CD4-positive, CD25-positive, alpha-beta regulatory T cell (primary cell): ENCODE results near the gene ZNF555. TPM values are rescaled to one million over a fixed set of nuclear protein-coding genes. Genes with fewer than 3 reads are reported as not detected.

Experiments
- ATAC-seq, 2 donors: fragments of 150-1000 bp; cut with Tn5 transposase; one replicate each; pipeline ENCODE4 v1.10.0; 2021; ENCODE audit warnings: low read depth in 2 of 2, moderate number of reproducible peaks in 2 of 2, moderate library complexity in 1 of 2
- DNase-seq, 3 donors: peaks; one replicate each; pipeline versions ENCODE4 v3.0.0 to v3.0.0-alpha.2; 2012 to 2022; ENCODE audit warnings: mixed read lengths in 1 of 3
- H3K27ac ChIP-seq: one replicate; pipeline ENCODE4 v1.7.0; 2013; ENCODE audit warnings: mild to moderate bottlenecking, low read length; ENCODE audit not compliant: insufficient read depth, poor library complexity, severe bottlenecking
- H3K27me3 ChIP-seq: one replicate; pipeline ENCODE4 v1.7.0; 2013; ENCODE audit warnings: low read length; ENCODE audit not compliant: control insufficient read depth, insufficient read depth
- H3K36me3 ChIP-seq: one replicate; pipeline ENCODE4 v1.7.0; 2013; ENCODE audit warnings: mild to moderate bottlenecking, low read length, moderate library complexity; ENCODE audit not compliant: control insufficient read depth, insufficient read depth
- H3K4me1 ChIP-seq: 2 replicates; pipeline ENCODE4 v1.7.0; 2013; ENCODE audit warnings: mild to moderate bottlenecking, low read length; ENCODE audit not compliant: insufficient read depth, control insufficient read depth, poor library complexity, severe bottlenecking
- H3K4me3 ChIP-seq: one replicate; pipeline ENCODE4 v1.7.0; 2013; ENCODE audit warnings: low read depth, mild to moderate bottlenecking, low read length, moderate library complexity
- H3K9me3 ChIP-seq, 2 experiments: 1 replicate in 1 of 2; 2 replicates in 1 of 2; pipeline ENCODE4 v1.7.0; 2013; ENCODE audit warnings: low read length in 2 of 2, mild to moderate bottlenecking in 1 of 2, moderate library complexity in 1 of 2; ENCODE audit not compliant: control insufficient read depth in 2 of 2
- H3K27ac Mint-ChIP-seq, 3 donors: one replicate each; pipeline ENCODE4 v1.8.0; 2020 to 2022; ENCODE audit warnings: mild to moderate bottlenecking in 3 of 3, mixed read lengths in 3 of 3, moderate library complexity in 2 of 3
- H3K27me3 Mint-ChIP-seq: one replicate; pipeline ENCODE4 v1.8.0; 2022; ENCODE audit warnings: mild to moderate bottlenecking, mixed read lengths
- H3K36me3 Mint-ChIP-seq: one replicate; pipeline ENCODE4 v1.8.0; 2020; ENCODE audit warnings: mixed read lengths
- H3K4me1 Mint-ChIP-seq, 4 donors: one replicate each; pipeline ENCODE4 v1.8.0; 2020 to 2022; ENCODE audit warnings: mixed read lengths in 4 of 4, mild to moderate bottlenecking in 1 of 4
- H3K4me3 Mint-ChIP-seq, 4 donors: one replicate each; pipeline ENCODE4 v1.8.0; 2020 to 2022; ENCODE audit warnings: mild to moderate bottlenecking in 4 of 4, mixed read lengths in 4 of 4, moderate library complexity in 3 of 4
- H3K9me3 Mint-ChIP-seq, 7 donors: one replicate each; pipeline ENCODE4 v1.8.0; 2020 to 2022; ENCODE audit warnings: mixed read lengths in 7 of 7, mild to moderate bottlenecking in 3 of 7, moderate library complexity in 2 of 7
- polyA plus RNA-seq, 4 donors: library from polyadenylated mRNA; unstranded; fragments of 300-500 nt; fragmentation: Illumina TruSeq; gene quantifications; one replicate each; pipeline ENCODE4 v1.2.3, GENCODE V29; 2021
- total RNA-seq: library from RNA; stranded (reverse); gene quantifications from one replicate; pipeline ENCODE4 v1.2.3, GENCODE V29; 2022

The ZNF555 gene
- total and polyA plus RNA-seq, 5 donors from 2014 or later: 2.0 to 7.3 (median 6.9) TPM

DNA sequence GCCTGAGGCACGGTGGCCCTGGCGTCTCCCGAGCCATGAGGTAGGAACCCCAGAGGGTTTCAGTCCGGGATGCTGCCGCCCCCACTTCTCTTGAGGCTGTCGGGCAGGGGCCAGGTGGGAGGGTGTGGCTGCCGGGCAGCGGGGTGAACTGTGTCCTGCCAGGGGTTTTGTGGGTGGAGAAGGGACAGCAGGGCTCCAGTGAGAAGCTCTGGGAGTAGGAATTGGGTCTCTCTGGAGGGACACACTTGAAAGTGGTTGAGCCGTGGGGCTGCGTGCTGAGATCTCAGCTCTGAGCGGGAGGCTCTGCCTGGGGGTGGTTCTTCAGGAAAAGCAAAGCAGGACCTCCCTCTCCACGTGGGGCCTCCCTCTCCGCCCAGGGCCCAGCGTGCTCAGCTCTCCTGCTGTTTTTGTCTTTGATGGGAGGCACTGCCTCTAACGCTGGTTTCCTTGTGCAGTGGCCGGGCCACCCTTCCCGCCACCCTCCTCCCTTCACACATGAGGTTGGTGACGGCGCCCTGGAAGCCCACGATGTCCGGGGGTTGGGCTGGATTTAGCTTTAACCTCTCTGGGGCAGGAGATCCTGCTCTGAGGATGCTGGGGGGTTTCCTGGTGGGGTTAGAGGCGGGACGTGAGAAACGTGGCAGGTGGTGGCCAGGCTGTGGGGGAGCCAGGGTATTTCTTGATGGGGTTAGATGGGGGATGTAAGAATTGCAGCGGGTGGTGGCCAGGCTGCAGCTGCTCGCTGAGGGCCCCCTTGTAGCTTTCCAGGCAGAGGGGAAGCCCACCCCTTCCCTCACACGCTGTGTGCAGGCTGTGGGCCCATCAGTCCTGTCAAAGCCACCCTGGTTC is 36.9 kb upstream of the ZNF555 start:
- Histone ChIP-seq H3K9me3 (no peaks in the 10 kb centered on the region), H3K36me3 (peaks cover 15% of the 10 kb centered on the region), H3K27ac (no peak overlapping the region), H3K27me3 (no peaks in the 10 kb centered on the region), H3K4me1 (no peaks in the 10 kb centered on the region), H3K4me3 (no peak overlapping the region)
- Mint-ChIP-seq H3K36me3 (peaks cover 18% of the 10 kb centered on the region), H3K4me1 (no peaks in the 10 kb centered on the region), H3K9me3 (no peaks in the 10 kb centered on the region), H3K4me3 (no peak overlapping the region), H3K27me3 (no peaks in the 10 kb centered on the region), H3K27ac (no peak overlapping the region)
- ATAC-seq (no peak), DNase-seq (no peak)

DNA sequence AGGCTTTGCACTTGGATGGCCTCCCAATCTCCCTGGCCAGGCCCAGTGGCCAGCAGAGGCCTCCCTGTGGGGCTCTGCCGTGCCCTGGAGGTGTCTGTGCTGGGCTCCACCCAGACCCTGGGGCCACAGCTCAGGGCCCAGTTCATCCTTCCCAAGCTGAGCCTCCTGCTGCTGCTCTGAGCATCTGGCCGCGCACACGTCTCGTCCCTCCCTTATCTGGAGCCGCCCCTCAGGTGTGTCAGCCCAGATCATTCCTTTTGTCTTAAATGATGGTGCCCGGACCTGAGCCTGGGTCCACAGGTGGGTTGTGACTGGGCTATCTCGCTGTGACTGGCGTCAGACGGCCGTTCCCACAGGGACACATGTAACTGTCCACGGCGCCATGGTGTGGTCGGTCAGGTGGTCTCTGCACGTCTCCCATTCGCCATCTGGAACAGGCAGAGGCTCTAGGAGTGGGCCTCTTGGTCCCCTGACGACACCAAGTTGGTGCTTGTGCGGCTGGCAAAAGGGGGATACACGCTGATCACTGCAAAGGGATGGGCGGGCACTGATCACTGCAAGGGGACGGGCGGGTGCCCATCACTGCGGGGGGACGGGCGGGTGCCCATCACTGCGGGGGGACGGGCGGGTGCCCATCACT is 35.9 kb upstream of the ZNF555 start:
- no peak overlapping the region for H3K4me3 Mint-ChIP-seq
- H3K9me3 Mint-ChIP-seq: no peaks in the 10 kb centered on the region
- H3K27ac Mint-ChIP-seq: no peak overlapping the region
- Histone ChIP-seq H3K4me3 (no peak overlapping the region), H3K36me3 (peaks cover 18% of the 10 kb centered on the region), H3K27ac (no peak overlapping the region), H3K9me3 (no peaks in the 10 kb centered on the region), H3K4me1 (no peaks in the 10 kb centered on the region), H3K27me3 (no peaks in the 10 kb centered on the region)
- no peaks in the 10 kb centered on the region for H3K27me3 Mint-ChIP-seq
- ATAC-seq (no peak), DNase-seq (no peak)
- H3K4me1 Mint-ChIP-seq: no peaks in the 10 kb centered on the region
- H3K36me3 Mint-ChIP-seq: peaks cover 18% of the 10 kb centered on the region

DNA sequence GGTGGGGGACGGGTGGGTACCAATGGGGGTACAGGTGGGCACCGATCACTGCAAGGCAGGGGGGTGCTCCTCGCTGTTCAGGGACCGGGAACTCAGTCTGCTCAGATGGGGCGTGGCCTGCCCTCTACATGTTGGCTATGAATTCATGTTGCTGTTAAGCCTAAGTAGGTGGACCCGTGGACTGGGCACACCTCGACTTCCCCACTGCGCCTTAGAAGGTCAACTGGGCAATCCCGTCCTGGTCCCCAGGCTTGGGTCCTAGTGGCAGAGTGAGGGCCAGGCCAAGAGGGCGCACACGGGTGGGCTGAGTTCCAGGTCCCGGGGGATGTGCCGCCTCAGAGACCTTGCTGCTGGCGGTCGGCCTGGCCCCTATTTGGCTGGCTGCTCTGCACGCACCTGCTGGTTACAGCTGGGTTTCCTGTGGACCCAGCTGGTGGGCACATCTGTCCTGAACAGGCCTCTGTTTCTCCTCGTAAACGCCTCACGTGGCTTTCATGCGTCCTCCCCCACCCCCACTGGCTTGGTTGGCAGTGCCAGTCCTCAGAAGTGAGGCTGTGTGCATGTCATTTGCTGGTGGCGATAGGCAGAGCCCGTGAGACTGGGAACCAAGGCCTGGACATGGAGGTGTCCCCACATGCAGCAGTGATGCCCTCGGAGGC is 35.2 kb upstream of the ZNF555 start:
- H3K27me3 Mint-ChIP-seq: no peaks in the 10 kb centered on the region
- no peak for ATAC-seq
- H3K4me1 Mint-ChIP-seq: no peaks in the 10 kb centered on the region

DNA sequence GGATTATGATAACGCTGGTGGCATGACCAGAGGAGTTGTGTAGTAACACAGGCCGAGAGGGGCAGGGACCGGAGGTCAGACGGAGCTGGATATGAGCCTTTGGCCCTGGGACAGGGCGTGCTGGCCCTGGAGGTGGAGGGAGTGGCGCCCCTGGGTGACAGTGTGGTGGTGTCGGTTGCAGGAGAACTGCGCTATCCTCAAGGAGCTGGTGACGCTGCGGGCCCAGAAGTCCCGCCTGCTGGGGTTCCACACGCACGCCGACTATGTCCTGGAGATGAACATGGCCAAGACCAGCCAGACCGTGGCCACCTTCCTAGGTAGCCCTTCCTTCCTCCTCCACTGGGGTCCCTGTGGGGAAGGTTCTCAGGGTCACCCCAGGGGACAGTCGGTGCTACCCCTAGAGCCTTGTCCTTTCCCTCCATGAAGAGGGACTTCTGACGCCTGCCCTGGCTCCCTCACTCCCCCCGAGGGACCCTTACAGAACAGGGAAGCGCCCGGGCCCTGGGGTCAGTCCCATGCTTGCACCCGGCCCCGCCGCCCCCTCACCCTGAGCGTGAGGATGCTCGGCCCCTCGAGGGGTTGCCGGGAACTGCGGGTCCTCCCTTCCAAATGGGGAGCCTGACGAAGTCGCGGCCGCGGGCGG is 34.4 kb upstream of the ZNF555 start:
- Histone ChIP-seq H3K27ac (no peak overlapping the region), H3K4me3 (no peak overlapping the region), H3K36me3 (peaks cover 16% of the 10 kb centered on the region), H3K27me3 (no peaks in the 10 kb centered on the region), H3K9me3 (no peaks in the 10 kb centered on the region), H3K4me1 (no peaks in the 10 kb centered on the region)
- Mint-ChIP-seq H3K4me1 (no peaks in the 10 kb centered on the region), H3K27me3 (no peaks in the 10 kb centered on the region), H3K4me3 (no peak overlapping the region), H3K9me3 (no peaks in the 10 kb centered on the region), H3K36me3 (peaks cover 13% of the 10 kb centered on the region), H3K27ac (no peak overlapping the region)
- DNase-seq (no peak), ATAC-seq (no peak)

More for the DNA sequence above, 35.2 kb upstream of the ZNF555 start:
- H3K9me3 Mint-ChIP-seq: no peaks in the 10 kb centered on the region
- no peaks in the 10 kb centered on the region for H3K27me3 ChIP-seq
- no peak overlapping the region for H3K27ac ChIP-seq
- H3K36me3 ChIP-seq: peaks cover 15% of the 10 kb centered on the region
- H3K4me3 Mint-ChIP-seq: no peak overlapping the region
- no peaks in the 10 kb centered on the region for H3K9me3 ChIP-seq
- no peaks in the 10 kb centered on the region for H3K4me1 ChIP-seq
- no peak for DNase-seq
- peaks cover 14% of the 10 kb centered on the region for H3K36me3 Mint-ChIP-seq
- no peak overlapping the region for H3K27ac Mint-ChIP-seq
- H3K4me3 ChIP-seq: no peak overlapping the region

DNA sequence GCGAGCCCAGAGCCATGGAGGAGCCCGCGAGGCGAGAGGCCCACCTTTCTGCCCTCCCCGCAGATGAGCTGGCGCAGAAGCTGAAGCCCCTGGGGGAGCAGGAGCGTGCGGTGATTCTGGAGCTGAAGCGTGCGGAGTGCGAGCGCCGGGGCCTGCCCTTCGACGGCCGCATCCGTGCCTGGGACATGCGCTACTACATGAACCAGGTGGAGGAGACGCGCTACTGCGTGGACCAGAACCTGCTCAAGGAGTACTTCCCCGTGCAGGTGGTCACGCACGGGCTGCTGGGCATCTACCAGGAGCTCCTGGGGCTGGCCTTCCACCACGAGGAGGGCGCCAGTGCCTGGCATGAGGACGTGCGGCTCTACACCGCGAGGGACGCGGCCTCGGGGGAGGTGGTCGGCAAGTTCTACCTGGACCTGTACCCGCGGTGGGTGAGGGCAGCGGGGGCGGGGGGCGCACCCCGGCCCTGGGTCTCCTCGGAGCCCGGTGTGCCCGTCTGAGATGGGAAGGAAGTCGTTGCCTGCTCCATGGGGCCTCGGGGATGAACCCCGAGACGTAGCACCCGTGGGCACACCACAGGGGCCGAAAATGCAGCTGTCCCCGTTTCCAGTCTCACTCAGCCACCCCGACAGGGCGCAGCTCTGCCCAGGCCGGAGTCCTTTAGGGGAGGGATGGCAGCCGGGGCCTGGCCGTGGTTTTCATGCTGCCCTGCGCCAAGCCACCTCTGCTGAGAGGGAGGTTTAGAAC is 33.7 kb upstream of the ZNF555 start:
- no peak for ATAC-seq
- Histone ChIP-seq H3K4me3 (no peak overlapping the region), H3K27me3 (no peaks in the 10 kb centered on the region), H3K9me3 (no peaks in the 10 kb centered on the region), H3K27ac (no peak overlapping the region), H3K36me3 (peaks cover 16% of the 10 kb centered on the region), H3K4me1 (no peaks in the 10 kb centered on the region)
- Mint-ChIP-seq H3K4me3 (no peak overlapping the region), H3K27me3 (no peaks in the 10 kb centered on the region), H3K27ac (no peak overlapping the region), H3K9me3 (no peaks in the 10 kb centered on the region), H3K36me3 (peaks cover 11% of the 10 kb centered on the region), H3K4me1 (no peaks in the 10 kb centered on the region)
- DNase-seq: no peak

DNA sequence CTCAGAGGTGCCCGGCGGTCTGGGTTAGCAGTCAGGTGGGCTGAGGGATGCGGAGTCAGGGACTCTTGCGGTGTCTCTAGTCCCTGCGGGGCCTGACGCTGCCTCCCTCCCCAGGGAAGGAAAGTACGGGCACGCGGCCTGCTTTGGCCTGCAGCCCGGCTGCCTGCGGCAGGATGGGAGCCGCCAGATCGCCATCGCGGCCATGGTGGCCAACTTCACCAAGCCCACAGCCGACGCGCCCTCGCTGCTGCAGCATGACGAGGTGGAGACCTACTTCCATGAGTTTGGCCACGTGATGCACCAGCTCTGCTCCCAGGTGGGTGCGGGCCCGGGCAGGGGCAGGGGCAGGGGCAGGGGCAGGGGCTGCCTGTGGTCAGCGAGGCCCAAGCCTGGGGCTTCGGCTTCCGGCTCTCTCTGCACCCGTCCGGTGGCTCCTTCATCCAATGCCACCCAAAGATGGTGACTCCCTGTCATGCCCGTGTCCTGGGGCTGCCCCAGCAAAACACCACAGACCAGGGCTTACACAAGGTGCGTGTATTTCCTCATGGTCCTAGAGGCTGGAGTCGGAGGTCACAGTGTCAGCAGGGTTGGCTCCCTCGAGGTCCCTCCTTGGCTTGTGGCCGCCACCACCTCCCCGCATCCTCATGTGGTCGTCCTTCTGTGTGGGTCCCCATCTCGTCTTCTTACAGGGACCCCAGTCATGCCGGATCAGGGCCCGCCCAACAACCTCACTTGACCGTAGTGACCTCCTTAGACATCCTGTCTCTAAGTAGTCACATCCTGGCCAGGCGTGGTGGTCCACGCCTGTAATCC is 32.9 kb upstream of the ZNF555 start:
- H3K4me3 ChIP-seq: no peak overlapping the region
- no peaks in the 10 kb centered on the region for H3K4me1 ChIP-seq
- H3K36me3 ChIP-seq: peaks cover 16% of the 10 kb centered on the region
- H3K27ac ChIP-seq: no peak overlapping the region
- H3K27me3 ChIP-seq: no peaks in the 10 kb centered on the region
- no peak for ATAC-seq
- no peaks in the 10 kb centered on the region for H3K9me3 ChIP-seq
- Mint-ChIP-seq H3K4me1 (no peaks in the 10 kb centered on the region), H3K4me3 (no peak overlapping the region), H3K36me3 (peaks cover 8% of the 10 kb centered on the region), H3K27me3 (no peaks in the 10 kb centered on the region), H3K9me3 (no peaks in the 10 kb centered on the region), H3K27ac (no peak overlapping the region)
- no peak for DNase-seq
